22Rv1 (cell line): ENCODE measurements around the gene COL27A1.

Source experiments
- CTCF ChIP-seq: fragments of 450-650 bp; IDR thresholded peaks from 2 replicates; pipeline ENCODE4 v1.5.1; 2017; ENCODE audit warnings: mild to moderate bottlenecking
- ZFX ChIP-seq: fragments of 450-650 bp; IDR thresholded peaks from 2 replicates; pipeline ENCODE4 v1.6.1; 2017; ENCODE audit warnings: antibody characterized with exemption, borderline replicate concordance

GRCh38 chr9:114249424-114250234, 94.3 kb downstream of the COL27A1 start:
- TF ChIP-seq CTCF (no peak), ZFX (no peak)
